ENCODE results near the gene SPINK4. TPM values are rescaled to one million over a fixed set of nuclear protein-coding genes. Genes with fewer than 3 reads are reported as not detected.

Gene SPINK4
- total and polyA plus RNA-seq, 4 donors = 0.70 TPM; not detected in 3

DNA sequence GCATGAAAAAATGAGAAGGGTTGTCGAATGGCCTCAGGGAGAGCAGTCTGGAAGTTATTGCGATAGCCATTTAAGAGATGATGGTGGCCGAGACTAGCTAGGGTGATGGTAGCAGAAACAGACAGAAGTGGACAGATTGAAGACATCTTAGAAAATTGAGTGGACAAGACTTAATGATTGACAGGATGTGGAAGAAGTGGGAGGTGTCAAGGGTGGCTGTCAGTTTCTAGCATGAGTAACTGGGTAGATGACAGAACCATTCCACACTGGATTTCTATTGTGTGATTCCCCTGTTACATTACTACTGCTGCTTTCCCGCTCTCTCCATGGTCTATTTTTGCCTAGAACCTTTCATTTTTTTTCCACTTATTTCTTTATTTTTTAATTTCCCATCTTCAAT is 37.5 kb downstream of the SPINK4 start:
- Histone ChIP-seq H3K9ac (ENCODE audit: low read depth in 1 of 2, low read length in 2 of 2) (no peak overlapping the region), H3K4me3 (ENCODE audit: low read depth in 1 of 3, low read length in 3 of 3) (no peak overlapping the region), H3K36me3 (ENCODE audit: control insufficient read depth in 4 of 4, insufficient read depth in 3 of 4, low read depth in 1 of 4, low read length in 3 of 4) (peaks cover 15 to 68% (median 60%) of the 10 kb centered on the region in 4 donors), H3K27ac (ENCODE audit: low read depth in 1 of 2, low read length in 2 of 2) (no peak overlapping the region), H3K4me1 (ENCODE audit: control insufficient read depth in 4 of 4, insufficient read depth in 4 of 4, low read length in 3 of 4) (no peaks in the 10 kb centered on the region), H3K27me3 (ENCODE audit: control insufficient read depth in 4 of 4, insufficient read depth in 4 of 4, low read length in 3 of 4) (no peaks in the 10 kb centered on the region), H3K9me3 (ENCODE audit: control insufficient read depth in 4 of 4, low read length in 3 of 4) (no peaks in the 10 kb centered on the region)
- no peak for DNase-seq (ENCODE audit: low spot score)
- TF ChIP-seq HNF4G (IDR thresholded peaks at IDR 0.05) = no peak
- TF ChIP-seq HNF4A (conservative IDR thresholded peaks at IDR 0.05) = no peak
- TF ChIP-seq, protein P1, sequence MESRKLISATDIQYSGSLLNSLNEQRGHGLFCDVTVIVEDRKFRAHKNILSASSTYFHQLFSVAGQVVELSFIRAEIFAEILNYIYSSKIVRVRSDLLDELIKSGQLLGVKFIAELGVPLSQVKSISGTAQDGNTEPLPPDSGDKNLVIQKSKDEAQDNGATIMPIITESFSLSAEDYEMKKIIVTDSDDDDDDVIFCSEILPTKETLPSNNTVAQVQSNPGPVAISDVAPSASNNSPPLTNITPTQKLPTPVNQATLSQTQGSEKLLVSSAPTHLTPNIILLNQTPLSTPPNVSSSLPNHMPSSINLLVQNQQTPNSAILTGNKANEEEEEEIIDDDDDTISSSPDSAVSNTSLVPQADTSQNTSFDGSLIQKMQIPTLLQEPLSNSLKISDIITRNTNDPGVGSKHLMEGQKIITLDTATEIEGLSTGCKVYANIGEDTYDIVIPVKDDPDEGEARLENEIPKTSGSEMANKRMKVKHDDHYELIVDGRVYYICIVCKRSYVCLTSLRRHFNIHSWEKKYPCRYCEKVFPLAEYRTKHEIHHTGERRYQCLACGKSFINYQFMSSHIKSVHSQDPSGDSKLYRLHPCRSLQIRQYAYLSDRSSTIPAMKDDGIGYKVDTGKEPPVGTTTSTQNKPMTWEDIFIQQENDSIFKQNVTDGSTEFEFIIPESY (IDR thresholded peaks at IDR 0.05) = no peak
- TF ChIP-seq EGR1 (IDR thresholded peaks at IDR 0.05; ENCODE audit: low read depth in 2 of 2) = no peak
- TF ChIP-seq SP1 (IDR thresholded peaks at IDR 0.05) = no peak
- no peak for TF ChIP-seq JUND (IDR thresholded peaks at IDR 0.05)
- TF ChIP-seq, protein P2, sequence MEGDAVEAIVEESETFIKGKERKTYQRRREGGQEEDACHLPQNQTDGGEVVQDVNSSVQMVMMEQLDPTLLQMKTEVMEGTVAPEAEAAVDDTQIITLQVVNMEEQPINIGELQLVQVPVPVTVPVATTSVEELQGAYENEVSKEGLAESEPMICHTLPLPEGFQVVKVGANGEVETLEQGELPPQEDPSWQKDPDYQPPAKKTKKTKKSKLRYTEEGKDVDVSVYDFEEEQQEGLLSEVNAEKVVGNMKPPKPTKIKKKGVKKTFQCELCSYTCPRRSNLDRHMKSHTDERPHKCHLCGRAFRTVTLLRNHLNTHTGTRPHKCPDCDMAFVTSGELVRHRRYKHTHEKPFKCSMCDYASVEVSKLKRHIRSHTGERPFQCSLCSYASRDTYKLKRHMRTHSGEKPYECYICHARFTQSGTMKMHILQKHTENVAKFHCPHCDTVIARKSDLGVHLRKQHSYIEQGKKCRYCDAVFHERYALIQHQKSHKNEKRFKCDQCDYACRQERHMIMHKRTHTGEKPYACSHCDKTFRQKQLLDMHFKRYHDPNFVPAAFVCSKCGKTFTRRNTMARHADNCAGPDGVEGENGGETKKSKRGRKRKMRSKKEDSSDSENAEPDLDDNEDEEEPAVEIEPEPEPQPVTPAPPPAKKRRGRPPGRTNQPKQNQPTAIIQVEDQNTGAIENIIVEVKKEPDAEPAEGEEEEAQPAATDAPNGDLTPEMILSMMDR (IDR thresholded peaks at IDR 0.05; ENCODE audit: low read depth, low read length, missing input control) = no peak
- no peak for TF ChIP-seq FOXA1 (IDR thresholded peaks at IDR 0.05)
- no peak for TF ChIP-seq RXRA (IDR thresholded peaks at IDR 0.05)
- TF ChIP-seq, protein P3, sequence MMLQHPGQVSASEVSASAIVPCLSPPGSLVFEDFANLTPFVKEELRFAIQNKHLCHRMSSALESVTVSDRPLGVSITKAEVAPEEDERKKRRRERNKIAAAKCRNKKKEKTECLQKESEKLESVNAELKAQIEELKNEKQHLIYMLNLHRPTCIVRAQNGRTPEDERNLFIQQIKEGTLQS (IDR thresholded peaks at IDR 0.05) = no peak
- WGBS = 97% methylated on average over 4 of the region's 4 CpGs

DNA sequence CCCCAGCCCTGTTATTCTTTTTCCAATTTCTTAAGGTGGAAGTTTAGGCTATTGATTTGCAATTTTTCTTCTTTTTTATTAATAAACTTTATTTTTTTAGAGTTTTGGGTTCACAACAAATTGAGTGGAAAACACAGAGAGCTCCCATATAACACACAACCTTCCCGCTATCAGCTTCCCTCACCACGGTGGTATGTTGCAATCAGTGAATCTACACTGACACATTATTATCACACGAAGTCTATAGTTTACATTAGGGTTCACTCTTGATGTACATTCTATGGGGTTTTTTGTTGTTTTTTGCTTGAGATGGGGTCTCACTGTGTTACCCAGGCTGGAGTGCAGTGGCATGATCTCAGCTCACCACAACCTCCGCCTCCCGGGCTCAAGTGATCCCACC is 45.5 kb downstream of the SPINK4 start:
- Histone ChIP-seq H3K9ac (ENCODE audit: low read depth in 1 of 2, low read length in 2 of 2) (no peak overlapping the region), H3K4me1 (ENCODE audit: control insufficient read depth in 4 of 4, insufficient read depth in 4 of 4, low read length in 3 of 4) (peaks cover 4 to 14% (median 6%) of the 10 kb centered on the region in 4 donors), H3K4me3 (ENCODE audit: low read depth in 1 of 3, low read length in 3 of 3) (no peak overlapping the region), H3K9me3 (ENCODE audit: control insufficient read depth in 4 of 4, low read length in 3 of 4) (no peaks in the 10 kb centered on the region), H3K27me3 (ENCODE audit: control insufficient read depth in 4 of 4, insufficient read depth in 4 of 4, low read length in 3 of 4) (no peaks in the 10 kb centered on the region), H3K27ac (ENCODE audit: low read depth in 1 of 2, low read length in 2 of 2) (no peak overlapping the region), H3K36me3 (ENCODE audit: control insufficient read depth in 4 of 4, insufficient read depth in 3 of 4, low read depth in 1 of 4, low read length in 3 of 4) (peaks cover 0 to 22% (median 21%) of the 10 kb centered on the region in 4 donors)
- 73% methylated on average over 5 of the region's 5 CpGs for WGBS
- TF ChIP-seq HNF4G (IDR thresholded peaks at IDR 0.05) (no peak), GABPA (IDR thresholded peaks at IDR 0.05 in 1 of 2, conservative IDR thresholded peaks at IDR 0.05 in 1 of 2) (no peak), NR2F2 (IDR thresholded peaks at IDR 0.05) (no peak), RAD21 (IDR thresholded peaks at IDR 0.05) (no peak), TAF1 (conservative IDR thresholded peaks at IDR 0.05) (no peak)
- TF ChIP-seq, protein P2 (IDR thresholded peaks at IDR 0.05; ENCODE audit: low read depth, low read length, missing input control) = no peak
- TF ChIP-seq, protein P4, sequence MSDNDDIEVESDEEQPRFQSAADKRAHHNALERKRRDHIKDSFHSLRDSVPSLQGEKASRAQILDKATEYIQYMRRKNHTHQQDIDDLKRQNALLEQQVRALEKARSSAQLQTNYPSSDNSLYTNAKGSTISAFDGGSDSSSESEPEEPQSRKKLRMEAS (IDR thresholded peaks at IDR 0.05) = no peak
- TF ChIP-seq, protein P5, sequence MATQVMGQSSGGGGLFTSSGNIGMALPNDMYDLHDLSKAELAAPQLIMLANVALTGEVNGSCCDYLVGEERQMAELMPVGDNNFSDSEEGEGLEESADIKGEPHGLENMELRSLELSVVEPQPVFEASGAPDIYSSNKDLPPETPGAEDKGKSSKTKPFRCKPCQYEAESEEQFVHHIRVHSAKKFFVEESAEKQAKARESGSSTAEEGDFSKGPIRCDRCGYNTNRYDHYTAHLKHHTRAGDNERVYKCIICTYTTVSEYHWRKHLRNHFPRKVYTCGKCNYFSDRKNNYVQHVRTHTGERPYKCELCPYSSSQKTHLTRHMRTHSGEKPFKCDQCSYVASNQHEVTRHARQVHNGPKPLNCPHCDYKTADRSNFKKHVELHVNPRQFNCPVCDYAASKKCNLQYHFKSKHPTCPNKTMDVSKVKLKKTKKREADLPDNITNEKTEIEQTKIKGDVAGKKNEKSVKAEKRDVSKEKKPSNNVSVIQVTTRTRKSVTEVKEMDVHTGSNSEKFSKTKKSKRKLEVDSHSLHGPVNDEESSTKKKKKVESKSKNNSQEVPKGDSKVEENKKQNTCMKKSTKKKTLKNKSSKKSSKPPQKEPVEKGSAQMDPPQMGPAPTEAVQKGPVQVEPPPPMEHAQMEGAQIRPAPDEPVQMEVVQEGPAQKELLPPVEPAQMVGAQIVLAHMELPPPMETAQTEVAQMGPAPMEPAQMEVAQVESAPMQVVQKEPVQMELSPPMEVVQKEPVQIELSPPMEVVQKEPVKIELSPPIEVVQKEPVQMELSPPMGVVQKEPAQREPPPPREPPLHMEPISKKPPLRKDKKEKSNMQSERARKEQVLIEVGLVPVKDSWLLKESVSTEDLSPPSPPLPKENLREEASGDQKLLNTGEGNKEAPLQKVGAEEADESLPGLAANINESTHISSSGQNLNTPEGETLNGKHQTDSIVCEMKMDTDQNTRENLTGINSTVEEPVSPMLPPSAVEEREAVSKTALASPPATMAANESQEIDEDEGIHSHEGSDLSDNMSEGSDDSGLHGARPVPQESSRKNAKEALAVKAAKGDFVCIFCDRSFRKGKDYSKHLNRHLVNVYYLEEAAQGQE (IDR thresholded peaks at IDR 0.05) = no peak
- TF ChIP-seq, protein P1 (IDR thresholded peaks at IDR 0.05) = no peak
- no peak for DNase-seq (ENCODE audit: low spot score)
